Neural cell (in vitro differentiated cells): Measurements from ENCODE around the gene IDS. TPM values are rescaled to one million over a fixed set of nuclear protein-coding genes. Genes with fewer than 3 reads are reported as not detected.
"Not testable (repeated sequence)": the region's sequence is repeated elsewhere in the genome, so short reads cannot be mapped to it uniquely, and the experiment has no call there.

Source experiments
- H2AFZ ChIP-seq: fragments of 200-600, 300-800 bp; sonication (generic), shearing (Covaris generic); 2 replicates; pipeline ENCODE4 v1.6.0; 2014; ENCODE audit warnings: low read depth, mild to moderate bottlenecking, antibody characterized with exemption, low read length, moderate library complexity
- H3F3A ChIP-seq: fragments of 200-600 bp; shearing (Covaris generic); 2 replicates; pipeline ENCODE4 v1.6.1; 2016; ENCODE audit warnings: mild to moderate bottlenecking, moderate library complexity, mixed read lengths, antibody characterized with exemption, low read length; ENCODE audit not compliant: insufficient read depth, poor library complexity, severe bottlenecking
- H3K27ac ChIP-seq: fragments of 200-600, 300-800 bp; sonication (generic), shearing (Covaris generic); 2 replicates; pipeline ENCODE4 v1.5.1; 2014; ENCODE audit warnings: mild to moderate bottlenecking, low read length, moderate library complexity
- H3K27me3 ChIP-seq: fragments of 300-800, 200-600 bp; sonication (generic), shearing (Covaris generic); 2 replicates; pipeline ENCODE4 v1.6.0; 2014; ENCODE audit warnings: mild to moderate bottlenecking, low read depth, low read length, moderate library complexity; ENCODE audit not compliant: insufficient read depth
- H3K36me3 ChIP-seq: fragments of 300-800, 200-600 bp; sonication (generic), shearing (Covaris generic); 2 replicates; pipeline ENCODE4 v1.5.1; 2014; ENCODE audit warnings: mild to moderate bottlenecking, antibody characterized with exemption, low read length, moderate library complexity; ENCODE audit not compliant: insufficient read depth
- H3K4me2 ChIP-seq: fragments of 300-800, 200-600 bp; sonication (generic), shearing (Covaris generic); 2 replicates; pipeline ENCODE4 v1.6.0; 2014; ENCODE audit warnings: mild to moderate bottlenecking, low read length
- H3K4me3 ChIP-seq: fragments of 300-800, 200-600 bp; sonication (generic), shearing (Covaris generic); 2 replicates; pipeline ENCODE4 v1.5.1; 2014; ENCODE audit warnings: mild to moderate bottlenecking, low read length, moderate library complexity
- H3K79me2 ChIP-seq: fragments of 200-600 bp; shearing (Covaris generic); replicated peaks from 2 replicates; pipeline ENCODE4 v1.6.0; 2014; ENCODE audit warnings: mild to moderate bottlenecking, low read length, moderate library complexity; ENCODE audit not compliant: insufficient read depth
- H3K9ac ChIP-seq: fragments of 300-800, 200-600 bp; sonication (generic), shearing (Covaris generic); 2 replicates; pipeline ENCODE4 v1.6.1; 2016; ENCODE audit warnings: mild to moderate bottlenecking, low read length, mixed read lengths
- H3K9me2 ChIP-seq: fragments of 200-600 bp; shearing (Covaris generic); 2 replicates; pipeline ENCODE4 v1.6.1; 2016; ENCODE audit warnings: mild to moderate bottlenecking, low read length, mixed read lengths; ENCODE audit not compliant: insufficient read depth
- H3K9me3 ChIP-seq: fragments of 200-600, 300-800 bp; sonication (generic), shearing (Covaris generic); 2 replicates; pipeline ENCODE4 v1.6.1; 2016; ENCODE audit warnings: mild to moderate bottlenecking, mixed run types, low read length, moderate library complexity, mixed read lengths
- H4K20me1 ChIP-seq: fragments of 200-600 bp; shearing (Covaris generic); 2 replicates; pipeline ENCODE4 v1.6.1; 2016; ENCODE audit warnings: mild to moderate bottlenecking, mixed run types; ENCODE audit not compliant: insufficient read depth
- CTCF ChIP-seq: fragments of 450-650 bp; IDR thresholded peaks from 2 replicates; pipeline ENCODE4 v1.5.1; 2014; ENCODE audit warnings: antibody characterized with exemption, mild to moderate bottlenecking, moderate library complexity; ENCODE audit not compliant: poor library complexity, severe bottlenecking
- EP300 ChIP-seq: fragments of 450-650 bp; conservative IDR thresholded peaks from 2 replicates; pipeline ENCODE4 v1.6.1; 2014; ENCODE audit warnings: antibody characterized with exemption, mild to moderate bottlenecking, moderate library complexity; ENCODE audit not compliant: poor library complexity, severe bottlenecking
- EZH2 ChIP-seq: fragments of 200-600, 300-800 bp; shearing (Covaris generic), sonication (generic); IDR thresholded peaks from 2 replicates; pipeline ENCODE4 v1.6.1; 2014; ENCODE audit warnings: antibody characterized with exemption, low read length, borderline replicate concordance, mild to moderate bottlenecking; ENCODE audit not compliant: insufficient read depth, poor library complexity, severe bottlenecking
- MXI1 ChIP-seq: fragments of 450-650 bp; conservative IDR thresholded peaks from 2 replicates; pipeline ENCODE4 v1.6.1; 2014; ENCODE audit warnings: antibody characterized with exemption, mild to moderate bottlenecking; ENCODE audit not compliant: poor library complexity, severe bottlenecking
- POLR2AphosphoS5 ChIP-seq: IDR thresholded peaks from 2 replicates; pipeline ENCODE4 v1.6.1; 2012
- RAD21 ChIP-seq: fragments of 450-650 bp; conservative IDR thresholded peaks from 2 replicates; pipeline ENCODE4 v1.6.1; 2014; ENCODE audit warnings: antibody characterized with exemption, mild to moderate bottlenecking, moderate library complexity
- REST ChIP-seq: IDR thresholded peaks from 2 replicates; pipeline ENCODE4 v1.6.1; 2012; ENCODE audit warnings: borderline replicate concordance
- SMC3 ChIP-seq: fragments of 450-650 bp; conservative IDR thresholded peaks from 2 replicates; pipeline ENCODE4 v1.6.1; 2014; ENCODE audit warnings: antibody characterized with exemption, mild to moderate bottlenecking, moderate library complexity; ENCODE audit not compliant: poor library complexity
- TAF1 ChIP-seq: IDR thresholded peaks from 2 replicates; pipeline ENCODE4 v1.6.1; 2012; ENCODE audit warnings: low read depth
- polyA plus RNA-seq: library from polyadenylated mRNA; depleted of rRNA; stranded (reverse); fragments of >200 nt; gene quantifications from 2 replicates; pipeline ENCODE4 v1.2.3, GENCODE V29; 2014

IDS gene
- polyA plus RNA-seq, 1 donor from 2014 or later, result 52.0 TPM

GRCh38 chrX:149491812-149492211 lies 13.3 kb downstream of the IDS start:
- no peaks in the 10 kb centered on the region for H3K36me3 ChIP-seq
- no peaks in the 10 kb centered on the region for H4K20me1 ChIP-seq
- H3K4me2 ChIP-seq, result no peak overlapping the region
- H3K9me3 ChIP-seq, result no peaks in the 10 kb centered on the region
- no peaks in the 10 kb centered on the region for H3F3A ChIP-seq
- TF ChIP-seq MXI1 (no peak), TAF1 (no peak), CTCF (no peak), SMC3 (no peak), RAD21 (no peak), EZH2 (no peak), REST (no peak), POLR2AphosphoS5 (no peak), EP300 (no peak)
- no peak overlapping the region for H3K27ac ChIP-seq
- no peak overlapping the region for H2AFZ ChIP-seq
- no peak overlapping the region for H3K4me3 ChIP-seq
- H3K9ac ChIP-seq, result no peak overlapping the region
- H3K9me2 ChIP-seq, result no peaks in the 10 kb centered on the region
- no peaks in the 10 kb centered on the region for H3K79me2 ChIP-seq
- no peaks in the 10 kb centered on the region for H3K27me3 ChIP-seq

- Histone ChIP-seq H3F3A (no peaks in the 10 kb centered on the region), H3K27me3 (no peaks in the 10 kb centered on the region), H2AFZ (no peak overlapping the region), H3K9ac (no peak overlapping the region), H3K4me2 (no peak overlapping the region), H3K27ac (no peak overlapping the region), H3K9me3 (no peaks in the 10 kb centered on the region), H3K36me3 (no peaks in the 10 kb centered on the region), H3K4me3 (no peak overlapping the region), H4K20me1 (no peaks in the 10 kb centered on the region), H3K9me2 (no peaks in the 10 kb centered on the region), H3K79me2 (no peaks in the 10 kb centered on the region)
- TF ChIP-seq REST (no peak), CTCF (no peak), SMC3 (no peak), RAD21 (no peak), POLR2AphosphoS5 (no peak), MXI1 (no peak)
Observed at GRCh38 chrX:149490100-149490499, 15.0 kb downstream of the IDS start.

- not testable (repeated sequence) for H3K36me3 ChIP-seq, H3K79me2 ChIP-seq, H2AFZ ChIP-seq, H3K27ac ChIP-seq, H4K20me1 ChIP-seq, H3K4me2 ChIP-seq, H3K9ac ChIP-seq, H3F3A ChIP-seq, H3K4me3 ChIP-seq, H3K9me3 ChIP-seq, H3K27me3 ChIP-seq, H3K9me2 ChIP-seq
Observed at GRCh38 chrX:149488411-149489052, 16.6 kb downstream of the IDS start.
